ENCODE results near the gene FAM107A. TPM values are rescaled to one million over a fixed set of nuclear protein-coding genes. Genes with fewer than 3 reads are reported as not detected.

FAM107A gene
- total RNA-seq, 1 experiment from 2014 or later = not detected

GRCh38 chr3:58531555-58531954 is 45.6 kb downstream of the FAM107A start (continued):
- no peak for TF ChIP-seq REST (IDR thresholded peaks at IDR 0.05; ENCODE audit: low read depth)
- no peak for TF ChIP-seq POLR2A (IDR thresholded peaks at IDR 0.05; ENCODE audit: borderline replicate concordance, extremely low read depth, insufficient read depth, insufficient read length)
- TF ChIP-seq EGR1 (IDR thresholded peaks at IDR 0.05; ENCODE audit: low read depth) = no peak
- TF ChIP-seq ZNF274 (IDR thresholded peaks at IDR 0.05; ENCODE audit: low read depth, low read length) = no peak
- no peak for TF ChIP-seq YY1 (IDR thresholded peaks at IDR 0.05; ENCODE audit: extremely low read depth, insufficient replicate concordance, low read depth, low read length)
- no peak for TF ChIP-seq EZH2 (IDR thresholded peaks at IDR 0.05)
- TF ChIP-seq ATF3 (IDR thresholded peaks at IDR 0.05) = no peak

DNA sequence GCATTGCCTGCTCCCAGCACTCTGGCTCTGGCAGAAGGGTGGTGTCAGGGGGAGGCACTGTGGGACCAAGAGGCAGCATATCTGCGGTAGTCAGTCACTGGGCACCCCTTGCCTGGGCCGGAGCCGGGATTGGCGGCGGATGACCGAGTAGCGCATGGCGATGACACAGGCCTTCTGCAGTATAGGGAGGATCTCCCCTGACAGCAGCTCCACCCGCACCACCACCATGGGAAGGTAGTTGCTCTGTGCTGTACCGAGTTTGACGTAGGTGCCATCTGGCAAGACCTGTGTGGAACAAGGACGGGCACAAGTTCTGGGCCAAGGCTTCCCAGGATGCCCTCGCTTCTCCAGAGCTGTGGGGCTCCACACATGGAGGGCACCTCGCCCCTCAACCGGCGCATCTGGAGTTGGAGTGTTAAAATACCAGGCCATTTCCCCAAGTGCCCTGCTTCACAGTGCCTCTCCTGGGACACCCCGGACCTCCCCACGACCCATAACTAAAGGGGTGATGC is 46.8 kb downstream of the FAM107A start:
- no TSS peak for BruUV-seq (replicated peaks)
- intact Hi-C loops (cut with micrococcal nuclease) = no loop called here
- H3K27me3 ChIP-seq (ENCODE audit: insufficient read depth, low read length) = no peaks in the 10 kb centered on the region
- no peaks in the 10 kb centered on the region for H3K9me2 ChIP-seq (ENCODE audit: insufficient read depth)
- H4K20me1 ChIP-seq (ENCODE audit: insufficient read depth) = no peaks in the 10 kb centered on the region
- no peaks in the 10 kb centered on the region for H3K79me2 ChIP-seq (ENCODE audit: insufficient read depth, low read length)
- no peaks in the 10 kb centered on the region for H3K36me3 ChIP-seq (ENCODE audit: control insufficient read depth in 1 of 2, insufficient read depth in 2 of 2, low read length in 2 of 2)
- H2AFZ ChIP-seq (ENCODE audit: low read depth, low read length, poor library complexity, severe bottlenecking) = no peak overlapping the region
- TF ChIP-seq YY1 (IDR thresholded peaks at IDR 0.05; ENCODE audit: extremely low read depth, insufficient replicate concordance, low read depth, low read length) (no peak), EZH2phosphoT487 (IDR thresholded peaks at IDR 0.05; ENCODE audit: borderline replicate concordance) (no peak), TCF7L2 (IDR thresholded peaks at IDR 0.05; ENCODE audit: borderline replicate concordance, extremely low read depth, insufficient read depth, insufficient read length) (no peak), JUND (IDR thresholded peaks at IDR 0.05) (no peak), CTCF (IDR thresholded peaks at IDR 0.05 in 2 of 3, conservative IDR thresholded peaks at IDR 0.05 in 1 of 3; ENCODE audit: borderline replicate concordance in 1 of 3, insufficient read depth in 1 of 3, low read depth in 2 of 3, low read length in 2 of 3) (no peak), POLR2AphosphoS5 (IDR thresholded peaks at IDR 0.05; ENCODE audit: low read depth, low read length) (no peak), EGR1 (IDR thresholded peaks at IDR 0.05; ENCODE audit: low read depth) (no peak)
- H3K27ac ChIP-seq (ENCODE audit: low read depth, low read length) = no peak overlapping the region
- peaks cover 11 to 28% of the 10 kb centered on the region in 2 experiments for H3K4me1 ChIP-seq (ENCODE audit: control insufficient read depth in 1 of 2, insufficient read depth in 2 of 2, low read length in 2 of 2)
- no peak overlapping the region for H3K4me2 ChIP-seq (ENCODE audit: low read length)
- H3K9ac ChIP-seq (ENCODE audit: low read length) = no peak overlapping the region
- ChIA-PET CTCF (no interaction called here), POLR2A (no interaction called here), RAD21 (ENCODE audit: low non-redundant PET in 1 of 2, low total read pairs in 2 of 2, uncharacterized antibody in 2 of 2, unreplicated experiment in 2 of 2) (no interaction called here)
- no peaks in the 10 kb centered on the region for H3K9me3 ChIP-seq (ENCODE audit: control insufficient read depth in 1 of 2, insufficient read depth in 1 of 2, low read depth in 1 of 2, low read length in 2 of 2)
- no peak overlapping the region for H3K4me3 ChIP-seq (replicated peaks in 1 of 2; ENCODE audit: low read depth in 1 of 2, low read length in 2 of 2)
- ATAC-seq (no peak), DNase-seq (ENCODE audit: low read depth, low spot score) (no peak)
